ENCODE data around the gene BATF.
"Not testable (repeated sequence)": the region's sequence is repeated elsewhere in the genome, so short reads cannot be mapped to it uniquely, and the experiment has no call there.

BATF gene

GRCh38 chr14:75522224-75522982 is at the start of gene BATF:
Gene BATF (plus strand): TSS chr14:75522469. CDS start chr14:75522683, 214 bp downstream.
- POLR2A ChIA-PET: interaction anchor here (0.7 kb wide), 1 partner anchor 13 kb away, joined by 3 read pairs; no protein-coding TSS in a partner anchor
- TF ChIP-seq, protein P1, sequence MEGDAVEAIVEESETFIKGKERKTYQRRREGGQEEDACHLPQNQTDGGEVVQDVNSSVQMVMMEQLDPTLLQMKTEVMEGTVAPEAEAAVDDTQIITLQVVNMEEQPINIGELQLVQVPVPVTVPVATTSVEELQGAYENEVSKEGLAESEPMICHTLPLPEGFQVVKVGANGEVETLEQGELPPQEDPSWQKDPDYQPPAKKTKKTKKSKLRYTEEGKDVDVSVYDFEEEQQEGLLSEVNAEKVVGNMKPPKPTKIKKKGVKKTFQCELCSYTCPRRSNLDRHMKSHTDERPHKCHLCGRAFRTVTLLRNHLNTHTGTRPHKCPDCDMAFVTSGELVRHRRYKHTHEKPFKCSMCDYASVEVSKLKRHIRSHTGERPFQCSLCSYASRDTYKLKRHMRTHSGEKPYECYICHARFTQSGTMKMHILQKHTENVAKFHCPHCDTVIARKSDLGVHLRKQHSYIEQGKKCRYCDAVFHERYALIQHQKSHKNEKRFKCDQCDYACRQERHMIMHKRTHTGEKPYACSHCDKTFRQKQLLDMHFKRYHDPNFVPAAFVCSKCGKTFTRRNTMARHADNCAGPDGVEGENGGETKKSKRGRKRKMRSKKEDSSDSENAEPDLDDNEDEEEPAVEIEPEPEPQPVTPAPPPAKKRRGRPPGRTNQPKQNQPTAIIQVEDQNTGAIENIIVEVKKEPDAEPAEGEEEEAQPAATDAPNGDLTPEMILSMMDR (IDR thresholded peaks at IDR 0.05; ENCODE audit: insufficient read depth, low read length, missing control alignments): no peak
- CTCF ChIA-PET: interaction anchor here (0.8 to 1.3 kb wide), 5 partner anchors 11 to 215 kb away, joined by 3 to 4 read pairs (median 4); no protein-coding TSS in a partner anchor
- no peak within 1 kb of the TSS for H3K4me3 ChIP-seq (ENCODE audit: low read depth, low read length)
- no peak for DNase-seq (ENCODE audit: low read depth, low spot score)

DNA sequence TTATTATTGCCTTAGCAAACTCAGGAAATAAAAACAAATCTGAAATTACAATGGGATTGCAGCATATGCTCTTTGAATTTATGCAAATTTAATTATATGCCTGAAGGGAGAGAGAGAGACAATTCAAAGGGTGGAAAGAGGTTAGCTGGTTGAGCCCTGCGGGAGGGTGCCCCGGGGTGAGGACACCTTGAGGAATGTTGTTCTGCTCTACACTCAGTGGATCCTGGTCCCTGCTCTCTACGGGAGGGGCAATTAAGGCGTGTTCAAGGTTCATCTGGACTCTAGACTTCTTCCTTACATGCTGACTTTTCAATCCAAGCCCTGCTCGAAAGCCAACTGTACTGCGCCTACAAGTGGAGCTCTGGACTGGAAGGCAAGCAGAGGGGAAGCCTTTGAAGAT is 48.1 kb upstream of the BATF start:
- POLR2A ChIA-PET; DNase-seq (ENCODE audit: low read depth, low spot score); H3K4me3 ChIP-seq (ENCODE audit: low read depth, low read length): not testable (repeated sequence)
- CTCF ChIA-PET: interaction anchor here (12.0 kb wide), 1 partner anchor 15 kb away, joined by 95 read pairs; no protein-coding TSS in a partner anchor

DNA sequence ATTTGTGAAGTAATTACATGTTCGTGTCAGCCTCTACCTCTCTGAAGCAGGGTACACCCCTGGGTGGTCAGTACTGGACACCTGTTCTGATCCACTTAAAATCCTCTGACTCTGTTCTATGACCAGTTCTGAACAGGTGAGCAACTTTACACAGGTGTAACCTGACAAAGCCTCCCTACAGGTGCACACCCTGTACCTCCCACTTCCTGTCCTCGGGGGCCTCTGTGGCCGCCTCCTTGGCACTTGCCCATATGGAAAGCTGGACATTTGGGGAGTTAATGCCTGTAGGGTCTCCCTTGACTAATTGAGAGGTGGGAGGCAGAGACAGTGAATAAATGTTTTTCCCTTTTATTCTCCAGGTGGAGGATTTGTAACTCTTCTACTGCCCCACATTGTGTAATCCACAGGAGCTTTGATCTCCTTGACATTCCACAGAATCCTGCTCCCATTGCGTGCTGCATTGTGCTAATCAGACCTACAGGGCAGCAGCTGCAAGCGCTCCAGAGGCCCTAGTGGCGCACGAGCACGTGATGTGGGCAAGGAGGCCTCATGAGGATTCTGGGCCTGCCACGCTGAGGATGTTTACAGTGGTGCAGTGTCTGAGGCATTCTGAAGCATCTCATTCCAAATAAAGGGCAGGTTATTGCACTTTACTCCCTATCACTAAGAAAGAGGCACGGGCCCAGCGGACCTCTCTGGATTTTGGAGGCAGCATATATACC is 45.8 kb upstream of the BATF start:
- DNase-seq (ENCODE audit: low read depth, low spot score): no peak
- CTCF ChIA-PET: interaction anchor here (0.7 to 12.0 kb wide), 7 partner anchors 8 to 169 kb away, joined by 3 to 95 read pairs (median 4); no protein-coding TSS in a partner anchor
- no peak overlapping the region for H3K4me3 ChIP-seq (ENCODE audit: low read depth, low read length)
- TF ChIP-seq, protein P1 (IDR thresholded peaks at IDR 0.05; ENCODE audit: insufficient read depth, low read length, missing control alignments): no peak
- POLR2A ChIA-PET: no interaction called here

DNA sequence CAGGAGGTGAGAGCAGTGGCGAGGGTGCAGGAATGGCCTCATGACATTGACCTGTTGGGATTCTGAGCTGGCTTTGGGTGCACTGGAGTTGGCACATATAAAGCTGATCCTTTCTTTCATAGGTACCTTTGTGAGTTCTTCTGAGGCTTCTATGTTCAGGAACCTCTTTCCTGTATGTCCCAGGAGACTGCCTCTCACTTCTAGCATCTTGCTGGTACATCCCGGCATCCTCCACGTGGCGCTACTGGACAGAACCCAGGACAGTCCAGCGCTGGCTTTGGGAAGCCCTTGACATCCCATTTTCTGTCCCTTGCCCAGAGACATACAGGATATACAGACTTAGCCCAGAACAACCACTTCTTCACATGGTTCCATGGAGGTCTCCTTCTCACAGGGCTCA is 44.4 kb upstream of the BATF start:
- TF ChIP-seq, protein P1 (IDR thresholded peaks at IDR 0.05; ENCODE audit: insufficient read depth, low read length, missing control alignments): no peak
- no peak overlapping the region for H3K4me3 ChIP-seq (ENCODE audit: low read depth, low read length)
- DNase-seq (ENCODE audit: low read depth, low spot score): no peak
- ChIA-PET CTCF (interaction anchor here (1.5 to 12.0 kb wide), 3 partner anchors 11 to 170 kb away, joined by 4 to 95 read pairs (median 5); no protein-coding TSS in a partner anchor), POLR2A (no interaction called here)

DNA sequence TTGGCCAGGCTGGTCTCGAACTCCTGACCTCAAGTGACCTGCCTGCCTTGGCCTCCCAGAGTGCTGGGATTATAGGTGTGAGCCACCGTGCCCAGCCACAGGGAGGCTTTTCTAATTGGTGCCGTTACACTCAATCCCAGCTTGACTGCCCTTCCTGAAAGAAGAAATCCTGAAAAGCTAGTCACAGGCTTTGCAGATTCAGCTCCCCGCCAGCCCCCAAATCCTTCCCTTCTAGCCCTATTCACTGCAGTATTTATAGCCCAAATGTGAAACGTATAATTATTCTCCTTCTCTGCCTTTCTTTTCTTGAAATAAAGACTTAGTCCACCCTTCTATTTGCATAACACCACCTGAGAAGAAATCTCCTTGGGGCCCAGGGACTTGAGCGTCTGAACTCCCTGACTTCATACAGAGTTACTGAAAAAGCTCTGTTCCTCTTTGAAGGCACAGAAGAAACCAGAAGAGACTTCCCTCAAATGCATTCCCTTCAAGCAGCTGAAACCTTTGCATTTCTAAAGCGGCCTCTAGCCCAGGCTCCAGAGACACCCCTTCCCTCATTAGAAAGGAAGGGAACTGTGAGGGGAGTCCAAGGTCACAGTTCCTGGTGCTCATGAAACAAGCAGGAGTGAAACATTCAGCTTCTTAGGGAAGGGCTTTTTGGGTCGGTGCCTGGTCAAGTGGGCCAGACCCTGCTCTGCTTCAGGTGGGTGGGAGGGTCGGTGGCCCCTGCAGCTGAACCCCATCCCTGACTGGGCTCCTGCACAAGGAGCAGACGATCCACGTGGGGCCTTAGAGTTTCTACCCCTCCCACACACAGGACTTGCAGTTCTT is 42.3 kb upstream of the BATF start:
- POLR2A ChIA-PET: interaction anchor here (1.0 kb wide), 1 partner anchor 28 kb away, joined by 3 read pairs; no protein-coding TSS in a partner anchor

GRCh38 chr14:75482366-75482765 is 39.9 kb upstream of the BATF start:
- POLR2A ChIA-PET: no interaction called here
- no peak for DNase-seq (ENCODE audit: low read depth, low spot score)
- no peak overlapping the region for H3K4me3 ChIP-seq (ENCODE audit: low read depth, low read length)
- TF ChIP-seq, protein P1 (IDR thresholded peaks at IDR 0.05; ENCODE audit: insufficient read depth, low read length, missing control alignments): no peak
- CTCF ChIA-PET: interaction anchor here (1.3 to 12.0 kb wide), 3 partner anchors 7 to 178 kb away, joined by 4 to 95 read pairs (median 18); no protein-coding TSS in a partner anchor

More for the DNA sequence above, 42.3 kb upstream of the BATF start:
- no peak for DNase-seq (ENCODE audit: low read depth, low spot score)
- CTCF ChIA-PET: interaction anchor here (1.1 to 12.0 kb wide), 5 partner anchors 9 to 181 kb away, joined by 3 to 95 read pairs (median 5); no protein-coding TSS in a partner anchor
- TF ChIP-seq, protein P1 (IDR thresholded peaks at IDR 0.05; ENCODE audit: insufficient read depth, low read length, missing control alignments): no peak
- H3K4me3 ChIP-seq (ENCODE audit: low read depth, low read length): no peak overlapping the region
